Omental fat pad (tissue), 4 donors: ENCODE data around the gene PSMC3. TPM values are rescaled to one million over a fixed set of nuclear protein-coding genes. Genes with fewer than 3 reads are reported as not detected.

Experiments
- ATAC-seq: fragments of 150-250 bp; one replicate; pipeline ENCODE4 v1.9.1; 2016; ENCODE audit warnings: mild to moderate bottlenecking, moderate library complexity; ENCODE audit not compliant: low FRiP score
- DNase-seq: peaks from one replicate; pipeline ENCODE4 v3.0.0-alpha.2; 2019; ENCODE audit warnings: low spot score
- total RNA-seq, 4 donors: library from RNA; depleted of rRNA; stranded (reverse); fragments of >200 nt; gene quantifications; one replicate each; pipeline ENCODE4 v1.1.0, GENCODE V29; 2016
- TF ChIP-seq, protein P1 (sequence below), 3 donors: fragments of 450-650 bp; IDR thresholded peaks; one replicate each; pipeline ENCODE4 v1.5.1; 2016 to 2017; ENCODE audit warnings: antibody characterized with exemption in 3 of 3, mild to moderate bottlenecking in 3 of 3, moderate library complexity in 2 of 3

Gene PSMC3
- total RNA-seq, 4 donors from 2014 or later: 90.1 to 142 (median 123) TPM

DNA sequence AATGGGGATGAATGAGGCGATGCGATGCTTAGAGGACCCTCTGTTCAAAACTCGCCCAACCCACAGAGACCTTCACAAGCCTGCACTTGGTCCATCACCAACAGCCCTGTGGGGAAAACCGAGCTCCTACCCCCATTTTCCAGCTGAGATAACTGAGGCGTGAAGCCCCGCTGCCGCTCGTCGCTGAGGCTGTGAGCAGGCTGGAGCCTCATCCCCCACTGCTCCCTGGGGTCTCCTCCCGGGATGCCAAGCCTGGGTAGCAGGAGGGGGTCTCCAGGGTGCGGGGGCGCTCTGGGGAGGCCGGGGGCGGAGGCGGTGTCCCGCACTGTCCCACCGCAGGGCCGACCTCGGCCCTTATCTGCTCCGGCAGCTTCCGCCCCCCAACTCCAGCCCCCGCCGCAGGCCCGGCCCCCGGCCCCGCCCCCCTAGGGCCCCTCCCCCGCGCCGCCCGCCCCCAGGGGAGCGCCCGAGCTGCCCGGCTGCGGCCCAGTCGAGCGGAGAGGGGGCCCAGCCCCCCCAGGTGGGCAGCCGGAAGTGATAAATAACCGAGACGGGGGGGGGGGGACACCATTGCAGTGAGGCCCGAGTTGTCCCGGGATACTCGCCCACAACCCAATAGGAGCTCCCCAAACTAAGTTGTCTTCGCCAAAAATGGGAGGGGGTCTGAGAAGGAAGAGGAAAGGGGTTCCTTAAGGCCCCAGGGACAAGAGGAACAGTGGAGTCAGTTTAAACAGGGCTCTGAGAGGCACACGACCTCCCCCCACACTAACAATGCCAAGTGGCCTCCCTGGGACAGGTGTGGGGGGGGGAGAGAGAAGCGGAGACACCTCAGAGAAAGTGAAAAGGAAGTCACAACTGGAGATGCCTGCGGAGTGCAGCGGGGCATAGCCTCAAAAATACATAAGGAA lies 26.1 kb downstream of the PSMC3 start:
- TF ChIP-seq, protein P1, sequence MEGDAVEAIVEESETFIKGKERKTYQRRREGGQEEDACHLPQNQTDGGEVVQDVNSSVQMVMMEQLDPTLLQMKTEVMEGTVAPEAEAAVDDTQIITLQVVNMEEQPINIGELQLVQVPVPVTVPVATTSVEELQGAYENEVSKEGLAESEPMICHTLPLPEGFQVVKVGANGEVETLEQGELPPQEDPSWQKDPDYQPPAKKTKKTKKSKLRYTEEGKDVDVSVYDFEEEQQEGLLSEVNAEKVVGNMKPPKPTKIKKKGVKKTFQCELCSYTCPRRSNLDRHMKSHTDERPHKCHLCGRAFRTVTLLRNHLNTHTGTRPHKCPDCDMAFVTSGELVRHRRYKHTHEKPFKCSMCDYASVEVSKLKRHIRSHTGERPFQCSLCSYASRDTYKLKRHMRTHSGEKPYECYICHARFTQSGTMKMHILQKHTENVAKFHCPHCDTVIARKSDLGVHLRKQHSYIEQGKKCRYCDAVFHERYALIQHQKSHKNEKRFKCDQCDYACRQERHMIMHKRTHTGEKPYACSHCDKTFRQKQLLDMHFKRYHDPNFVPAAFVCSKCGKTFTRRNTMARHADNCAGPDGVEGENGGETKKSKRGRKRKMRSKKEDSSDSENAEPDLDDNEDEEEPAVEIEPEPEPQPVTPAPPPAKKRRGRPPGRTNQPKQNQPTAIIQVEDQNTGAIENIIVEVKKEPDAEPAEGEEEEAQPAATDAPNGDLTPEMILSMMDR (IDR thresholded peaks at IDR 0.05): no peak
- DNase-seq: no peak
- ATAC-seq: peak; percentile 62

DNA sequence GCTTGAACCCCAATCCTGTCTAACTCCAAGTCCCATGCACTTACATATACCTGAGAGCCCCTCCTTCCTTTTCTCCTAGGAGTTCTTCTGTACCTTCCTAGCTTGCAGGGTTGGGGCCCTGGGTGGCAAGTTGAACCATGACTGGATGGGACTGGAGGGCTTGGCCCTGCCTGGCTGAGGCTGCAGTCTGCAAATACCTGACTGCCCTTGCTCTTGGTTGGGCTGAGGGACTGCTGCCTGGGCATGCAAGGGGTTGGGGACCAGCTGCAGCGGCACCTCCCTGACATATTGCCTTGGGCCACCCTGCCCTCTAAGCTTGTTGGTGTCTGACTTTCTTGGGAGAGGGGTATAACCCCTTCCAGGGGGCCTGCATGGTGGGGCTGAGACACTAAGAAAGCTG lies 27.7 kb downstream of the PSMC3 start:
- no peak for DNase-seq
- TF ChIP-seq, protein P1 (IDR thresholded peaks at IDR 0.05): no peak
- ATAC-seq: no peak

DNA sequence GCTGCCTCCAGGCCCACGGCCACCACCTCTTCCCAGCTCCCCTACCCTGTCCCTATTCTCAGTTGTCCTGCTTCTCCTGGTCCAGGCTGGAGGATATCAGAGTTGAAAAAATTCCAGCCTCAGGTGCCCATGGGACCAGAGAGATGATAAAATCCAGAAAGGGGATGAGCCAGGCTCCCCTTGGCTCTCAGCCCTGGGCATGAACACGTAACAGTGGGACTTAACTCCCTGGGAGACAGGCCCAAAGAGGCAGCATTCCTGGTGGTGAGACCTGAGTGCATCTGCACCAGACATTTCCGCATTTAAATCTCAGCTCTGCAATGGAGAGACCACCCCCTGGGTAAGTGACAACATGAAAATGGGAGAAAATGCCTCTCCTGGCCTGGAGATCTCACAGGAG lies 28.2 kb downstream of the PSMC3 start:
- ATAC-seq (no peak), DNase-seq (no peak)
- TF ChIP-seq, protein P1 (IDR thresholded peaks at IDR 0.05): no peak

DNA sequence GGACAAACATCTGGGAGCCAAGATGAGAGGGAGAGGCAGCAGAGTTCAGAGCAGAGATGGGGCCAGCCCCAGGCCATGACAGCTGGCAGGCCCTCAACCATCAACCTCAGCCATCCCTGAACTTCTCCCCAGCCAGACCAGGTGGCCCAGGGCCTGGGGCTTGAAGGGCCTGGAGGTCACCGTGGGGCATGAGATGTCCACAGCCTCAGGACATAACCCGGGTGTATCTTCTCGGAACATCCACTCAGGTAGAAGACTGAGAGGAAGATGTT lies 30.3 kb downstream of the PSMC3 start:
- ATAC-seq: no peak
- no peak for DNase-seq
- TF ChIP-seq, protein P1 (IDR thresholded peaks at IDR 0.05): no peak

DNA sequence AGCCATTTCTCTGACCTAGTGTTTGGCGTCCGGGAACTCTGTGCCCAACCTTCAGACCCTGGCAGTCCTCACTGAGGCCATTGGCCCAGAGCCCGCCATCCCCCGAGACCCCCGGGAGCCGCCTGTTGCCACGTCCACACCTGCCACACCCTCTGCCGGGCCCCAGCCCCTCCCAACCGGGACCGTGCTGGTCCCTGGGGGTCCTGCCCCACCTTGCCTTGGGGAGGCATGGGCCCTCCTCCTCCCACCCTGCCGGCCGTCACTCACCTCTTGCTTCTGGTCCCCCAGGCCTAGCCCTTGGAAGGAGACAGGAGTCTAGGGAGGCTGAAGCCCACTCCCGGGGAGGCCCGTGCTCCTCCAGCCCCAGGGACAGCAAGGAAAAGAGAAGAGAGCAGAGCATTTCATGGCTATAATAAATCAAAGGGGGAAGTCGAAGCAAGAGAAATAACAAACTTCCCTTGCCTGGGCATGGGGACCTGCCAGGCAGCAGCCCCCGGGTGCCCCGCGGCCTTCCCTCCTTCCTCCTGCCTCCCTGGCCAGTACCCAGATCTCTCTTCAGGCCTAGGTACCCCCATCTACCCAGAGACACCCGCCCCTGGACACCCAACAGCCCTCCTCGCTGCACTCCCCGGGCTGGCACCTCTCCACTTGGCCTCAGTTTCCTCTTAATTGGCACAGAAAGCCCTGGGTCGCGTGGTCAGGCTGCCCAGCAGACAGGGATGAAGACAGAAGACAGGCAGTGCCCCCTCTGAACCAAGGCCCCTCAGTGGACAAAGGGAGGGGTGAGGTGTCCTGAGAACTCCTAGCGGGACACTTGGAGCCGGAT lies 30.8 kb downstream of the PSMC3 start:
- DNase-seq (no peak), ATAC-seq (no peak)
- TF ChIP-seq, protein P1 (IDR thresholded peaks at IDR 0.05): no peak

DNA sequence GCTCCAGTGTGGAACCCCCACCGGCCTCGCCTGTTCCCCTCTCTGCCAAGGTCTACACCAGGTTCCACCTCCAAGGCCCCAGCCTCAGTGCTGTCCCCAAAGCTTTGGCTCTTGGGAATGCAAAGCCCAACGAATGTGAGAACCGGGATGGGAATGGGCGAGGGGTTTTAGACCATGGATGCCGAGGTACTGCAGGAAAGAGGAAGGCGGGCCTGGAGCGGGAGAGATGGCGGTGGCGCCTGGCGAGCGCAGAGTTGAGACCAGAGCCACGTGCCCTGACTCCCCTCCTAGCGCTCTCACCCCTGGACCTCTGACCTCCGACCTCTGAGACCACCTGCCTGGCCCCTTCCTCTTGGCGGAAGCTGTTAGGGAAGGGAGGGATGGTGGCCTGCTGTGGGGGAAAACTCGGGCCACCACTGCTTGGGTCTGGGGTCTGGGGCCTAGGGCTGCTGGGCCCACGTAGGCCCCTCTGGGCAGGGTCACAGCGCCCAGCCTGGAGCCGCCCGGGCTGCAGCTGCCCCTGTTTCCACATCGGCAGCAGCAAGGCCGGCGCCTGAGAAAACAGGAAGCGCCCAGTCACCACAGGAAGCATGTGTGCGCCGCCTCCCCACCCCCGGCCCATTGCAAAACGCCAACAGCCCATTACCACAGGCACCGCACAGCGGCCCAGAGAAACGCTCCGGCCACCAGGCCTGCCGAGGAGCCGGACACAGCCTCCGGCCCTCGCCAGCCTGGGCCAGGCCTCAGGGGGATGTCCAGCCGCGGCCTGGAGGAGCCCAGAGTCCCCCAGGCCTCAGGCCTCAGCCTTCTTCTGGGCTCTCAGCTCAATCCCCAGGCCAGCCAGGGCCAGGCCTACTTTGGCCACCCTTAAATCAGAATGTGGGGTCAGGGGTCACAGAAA lies 31.7 kb downstream of the PSMC3 start:
- ATAC-seq (no peak), DNase-seq (no peak)
- TF ChIP-seq, protein P1 (IDR thresholded peaks at IDR 0.05): no peak
